Fibroblast of peridontal ligament (primary cell): ENCODE results near the gene ZNRF2.
"Not testable (repeated sequence)": the region's sequence is repeated elsewhere in the genome, so short reads cannot be mapped to it uniquely, and the experiment has no call there.

ENCODE experiments used
- DNase-seq: peaks from one replicate; pipeline ENCODE4 v3.0.0-alpha.2; 2010; ENCODE audit errors: extremely low read depth

ZNRF2 gene

GRCh38 chr7:30353932-30354607 lies 69.7 kb downstream of the ZNRF2 start:
- DNase-seq: no peak

GRCh38 chr7:30354791-30355190 lies 70.4 kb downstream of the ZNRF2 start:
- no peak for DNase-seq

- no peak for DNase-seq
Observed at GRCh38 chr7:30359957-30360356, 75.6 kb downstream of the ZNRF2 start.

- DNase-seq: no peak
Observed at GRCh38 chr7:30363778-30364563, 79.6 kb downstream of the ZNRF2 start.

- no peak for DNase-seq
Observed at GRCh38 chr7:30364773-30365172, 80.4 kb downstream of the ZNRF2 start.

GRCh38 chr7:30365621-30366020 lies 81.2 kb downstream of the ZNRF2 start:
- DNase-seq: peak; percentile 47

GRCh38 chr7:30366606-30367005 lies 82.2 kb downstream of the ZNRF2 start:
- DNase-seq: peak; percentile 22

GRCh38 chr7:30367561-30367960 lies 83.2 kb downstream of the ZNRF2 start:
- no peak for DNase-seq

- peak; percentile 9 for DNase-seq
Observed at GRCh38 chr7:30369879-30370278, 85.5 kb downstream of the ZNRF2 start.

- DNase-seq: no peak
Observed at GRCh38 chr7:30371321-30371720, 86.9 kb downstream of the ZNRF2 start.

GRCh38 chr7:30378275-30378674 lies 93.9 kb downstream of the ZNRF2 start:
- DNase-seq: peak; percentile 17

GRCh38 chr7:30379131-30379530 lies 94.7 kb downstream of the ZNRF2 start:
- peak; percentile 89 for DNase-seq

- DNase-seq: no peak
Observed at GRCh38 chr7:30379741-30380140, 95.3 kb downstream of the ZNRF2 start.

- DNase-seq: no peak
Observed at GRCh38 chr7:30380294-30380693, 95.9 kb downstream of the ZNRF2 start.

GRCh38 chr7:30380824-30381223 lies 96.4 kb downstream of the ZNRF2 start:
- DNase-seq: not testable (repeated sequence)

- no peak for DNase-seq
Observed at GRCh38 chr7:30382607-30383006, 98.2 kb downstream of the ZNRF2 start.

GRCh38 chr7:30389791-30390190 lies 105.4 kb downstream of the ZNRF2 start:
- no peak for DNase-seq

- DNase-seq: no peak
Observed at GRCh38 chr7:30390736-30391636, 106.6 kb downstream of the ZNRF2 start.

GRCh38 chr7:30391806-30392205 lies 107.4 kb downstream of the ZNRF2 start:
- DNase-seq: no peak

GRCh38 chr7:30395676-30396075 lies 111.3 kb downstream of the ZNRF2 start:
- DNase-seq: no peak

GRCh38 chr7:30396389-30396788 lies 112.0 kb downstream of the ZNRF2 start:
- peak; percentile 11 for DNase-seq

GRCh38 chr7:30403477-30403876 lies 119.1 kb downstream of the ZNRF2 start:
- no peak for DNase-seq
